Measurements from ENCODE around the gene TMEM263.

The TMEM263 gene

GRCh38 chr12:106971065-106971464 lies 15.4 kb downstream of the TMEM263 start:
- no peak overlapping the region for H3K4me3 ChIP-seq (ENCODE audit: control insufficient read depth in 1 of 7, extremely low read depth in 1 of 7, insufficient read depth in 4 of 7, low read depth in 2 of 7, low read length in 6 of 7)
- H3K36me3 ChIP-seq (ENCODE audit: control insufficient read depth in 4 of 4, insufficient read depth in 4 of 4, low read length in 3 of 4): peaks cover 9 to 54% (median 16%) of the 10 kb centered on the region in 4 experiments
- no peak overlapping the region for H3K27ac ChIP-seq (ENCODE audit: insufficient read depth in 1 of 2, low read depth in 1 of 2, low read length in 2 of 2, poor library complexity in 1 of 2, severe bottlenecking in 2 of 2)
- 75% methylated on average over 1 of the region's 2 CpGs for WGBS (ENCODE audit: insufficient coverage)
- peaks cover 0 to 2% (median 0%) of the 10 kb centered on the region in 4 experiments for H3K4me1 ChIP-seq (ENCODE audit: control extremely low read depth in 1 of 4, control insufficient read depth in 4 of 4, insufficient read depth in 4 of 4, low read length in 3 of 4)
- DNase-seq: no peak
- H3K27me3 ChIP-seq (replicated peaks in 2 of 5; ENCODE audit: control insufficient read depth in 4 of 5, insufficient read depth in 5 of 5, low read length in 4 of 5): no peaks in the 10 kb centered on the region
- H3K9me3 ChIP-seq (ENCODE audit: control extremely low read depth in 1 of 5, control insufficient read depth in 4 of 5, insufficient read depth in 2 of 5, low read depth in 1 of 5, low read length in 4 of 5): peaks cover 0 to 1% (median 0%) of the 10 kb centered on the region in 5 experiments
- POLR2A ChIA-PET: no interaction called here
- CTCF ChIA-PET: interaction anchor here (1.0 kb wide), 1 partner anchor 9 kb away, joined by 3 read pairs; no protein-coding TSS in a partner anchor

- ChIA-PET POLR2A (no interaction called here), CTCF (interaction anchor here (2.2 kb wide), 1 partner anchor 13 kb away, joined by 5 read pairs; the partner anchor contains the start of gene MTERF2)
- peaks cover 0 to 2% (median 0%) of the 10 kb centered on the region in 4 experiments for H3K4me1 ChIP-seq (ENCODE audit: control extremely low read depth in 1 of 4, control insufficient read depth in 4 of 4, insufficient read depth in 4 of 4, low read length in 3 of 4)
Measured at GRCh38 chr12:106973545-106973944, 17.8 kb downstream of the TMEM263 start.

GRCh38 chr12:106974511-106974910 lies 18.8 kb downstream of the TMEM263 start:
- Histone ChIP-seq H3K27ac (ENCODE audit: insufficient read depth in 1 of 2, low read depth in 1 of 2, low read length in 2 of 2, poor library complexity in 1 of 2, severe bottlenecking in 2 of 2) (no peak overlapping the region), H3K4me1 (ENCODE audit: control extremely low read depth in 1 of 4, control insufficient read depth in 4 of 4, insufficient read depth in 4 of 4, low read length in 3 of 4) (peaks cover 0 to 2% (median 0%) of the 10 kb centered on the region in 4 experiments), H3K36me3 (ENCODE audit: control insufficient read depth in 4 of 4, insufficient read depth in 4 of 4, low read length in 3 of 4) (peaks cover 4 to 36% (median 14%) of the 10 kb centered on the region in 4 experiments), H3K27me3 (replicated peaks in 2 of 5; ENCODE audit: control insufficient read depth in 4 of 5, insufficient read depth in 5 of 5, low read length in 4 of 5) (no peaks in the 10 kb centered on the region), H3K4me3 (ENCODE audit: control insufficient read depth in 1 of 7, extremely low read depth in 1 of 7, insufficient read depth in 4 of 7, low read depth in 2 of 7, low read length in 6 of 7) (no peak overlapping the region), H3K9me3 (ENCODE audit: control extremely low read depth in 1 of 5, control insufficient read depth in 4 of 5, insufficient read depth in 2 of 5, low read depth in 1 of 5, low read length in 4 of 5) (no peaks in the 10 kb centered on the region)
- 58% methylated on average over 2 of the region's 3 CpGs for WGBS (ENCODE audit: insufficient coverage)
- CTCF ChIA-PET: no interaction called here
- POLR2A ChIA-PET: no interaction called here
- no peak for DNase-seq

More at GRCh38 chr12:106973545-106973944, 17.8 kb downstream of the TMEM263 start:
- no peak for DNase-seq
- Histone ChIP-seq H3K27me3 (replicated peaks in 2 of 5; ENCODE audit: control insufficient read depth in 4 of 5, insufficient read depth in 5 of 5, low read length in 4 of 5) (no peaks in the 10 kb centered on the region), H3K9me3 (ENCODE audit: control extremely low read depth in 1 of 5, control insufficient read depth in 4 of 5, insufficient read depth in 2 of 5, low read depth in 1 of 5, low read length in 4 of 5) (no peaks in the 10 kb centered on the region), H3K27ac (ENCODE audit: insufficient read depth in 1 of 2, low read depth in 1 of 2, low read length in 2 of 2, poor library complexity in 1 of 2, severe bottlenecking in 2 of 2) (no peak overlapping the region), H3K4me3 (ENCODE audit: control insufficient read depth in 1 of 7, extremely low read depth in 1 of 7, insufficient read depth in 4 of 7, low read depth in 2 of 7, low read length in 6 of 7) (no peak overlapping the region), H3K36me3 (ENCODE audit: control insufficient read depth in 4 of 4, insufficient read depth in 4 of 4, low read length in 3 of 4) (peaks cover 4 to 37% (median 14%) of the 10 kb centered on the region in 4 experiments)

GRCh38 chr12:106975098-106975497 lies 19.4 kb downstream of the TMEM263 start:
- DNase-seq: no peak
- Histone ChIP-seq H3K4me3 (ENCODE audit: control insufficient read depth in 1 of 7, extremely low read depth in 1 of 7, insufficient read depth in 4 of 7, low read depth in 2 of 7, low read length in 6 of 7) (no peak overlapping the region), H3K9me3 (ENCODE audit: control extremely low read depth in 1 of 5, control insufficient read depth in 4 of 5, insufficient read depth in 2 of 5, low read depth in 1 of 5, low read length in 4 of 5) (no peaks in the 10 kb centered on the region), H3K27ac (ENCODE audit: insufficient read depth in 1 of 2, low read depth in 1 of 2, low read length in 2 of 2, poor library complexity in 1 of 2, severe bottlenecking in 2 of 2) (no peak overlapping the region), H3K27me3 (replicated peaks in 2 of 5; ENCODE audit: control insufficient read depth in 4 of 5, insufficient read depth in 5 of 5, low read length in 4 of 5) (no peaks in the 10 kb centered on the region), H3K36me3 (ENCODE audit: control insufficient read depth in 4 of 4, insufficient read depth in 4 of 4, low read length in 3 of 4) (peaks cover 4 to 36% (median 14%) of the 10 kb centered on the region in 4 experiments), H3K4me1 (ENCODE audit: control extremely low read depth in 1 of 4, control insufficient read depth in 4 of 4, insufficient read depth in 4 of 4, low read length in 3 of 4) (peaks cover 0 to 2% (median 0%) of the 10 kb centered on the region in 4 experiments)
- 100% methylated on average over 7 of the region's 8 CpGs for WGBS (ENCODE audit: insufficient coverage)
- ChIA-PET CTCF (no interaction called here), POLR2A (no interaction called here)

- Histone ChIP-seq H3K36me3 (ENCODE audit: control insufficient read depth in 4 of 4, insufficient read depth in 4 of 4, low read length in 3 of 4) (peaks cover 3 to 28% (median 10%) of the 10 kb centered on the region in 4 experiments), H3K27me3 (replicated peaks in 2 of 5; ENCODE audit: control insufficient read depth in 4 of 5, insufficient read depth in 5 of 5, low read length in 4 of 5) (no peaks in the 10 kb centered on the region), H3K9me3 (ENCODE audit: control extremely low read depth in 1 of 5, control insufficient read depth in 4 of 5, insufficient read depth in 2 of 5, low read depth in 1 of 5, low read length in 4 of 5) (no peaks in the 10 kb centered on the region), H3K27ac (ENCODE audit: insufficient read depth in 1 of 2, low read depth in 1 of 2, low read length in 2 of 2, poor library complexity in 1 of 2, severe bottlenecking in 2 of 2) (no peak overlapping the region), H3K4me3 (ENCODE audit: control insufficient read depth in 1 of 7, extremely low read depth in 1 of 7, insufficient read depth in 4 of 7, low read depth in 2 of 7, low read length in 6 of 7) (no peak overlapping the region), H3K4me1 (ENCODE audit: control extremely low read depth in 1 of 4, control insufficient read depth in 4 of 4, insufficient read depth in 4 of 4, low read length in 3 of 4) (peaks cover 0 to 3% (median 1%) of the 10 kb centered on the region in 4 experiments)
- ChIA-PET POLR2A (no interaction called here), CTCF (interaction anchor here (1.1 kb wide), 1 partner anchor 25 kb away, joined by 3 read pairs; no protein-coding TSS in a partner anchor)
- WGBS (ENCODE audit: insufficient coverage): 79% methylated on average over 2 of the region's 3 CpGs
- no peak for DNase-seq
Measured at GRCh38 chr12:106975993-106976658, 20.4 kb downstream of the TMEM263 start.

GRCh38 chr12:106976668-106977067 lies 21.0 kb downstream of the TMEM263 start:
- Histone ChIP-seq H3K9me3 (ENCODE audit: control extremely low read depth in 1 of 5, control insufficient read depth in 4 of 5, insufficient read depth in 2 of 5, low read depth in 1 of 5, low read length in 4 of 5) (no peaks in the 10 kb centered on the region), H3K27me3 (replicated peaks in 2 of 5; ENCODE audit: control insufficient read depth in 4 of 5, insufficient read depth in 5 of 5, low read length in 4 of 5) (no peaks in the 10 kb centered on the region), H3K36me3 (ENCODE audit: control insufficient read depth in 4 of 4, insufficient read depth in 4 of 4, low read length in 3 of 4) (peaks cover 0 to 23% (median 9%) of the 10 kb centered on the region in 4 experiments), H3K27ac (ENCODE audit: insufficient read depth in 1 of 2, low read depth in 1 of 2, low read length in 2 of 2, poor library complexity in 1 of 2, severe bottlenecking in 2 of 2) (no peak overlapping the region), H3K4me1 (ENCODE audit: control extremely low read depth in 1 of 4, control insufficient read depth in 4 of 4, insufficient read depth in 4 of 4, low read length in 3 of 4) (peaks cover 0 to 3% (median 1%) of the 10 kb centered on the region in 4 experiments), H3K4me3 (ENCODE audit: control insufficient read depth in 1 of 7, extremely low read depth in 1 of 7, insufficient read depth in 4 of 7, low read depth in 2 of 7, low read length in 6 of 7) (no peak overlapping the region)
- CTCF ChIA-PET: interaction anchor here (0.6 to 1.2 kb wide), 3 partner anchors 24 to 190 kb away, joined by 3 read pairs; no protein-coding TSS in a partner anchor
- no peak for DNase-seq
- POLR2A ChIA-PET: no interaction called here
- 100% methylated on average over 1 of the region's 1 CpG for WGBS (ENCODE audit: insufficient coverage)

- ChIA-PET POLR2A (no interaction called here), CTCF (interaction anchor here (1.2 to 1.5 kb wide), 2 partner anchors 9 to 33 kb away, joined by 3 to 4 read pairs; partner anchors contain the start of gene MTERF2)
Measured at GRCh38 chr12:106978035-106978800, 22.5 kb downstream of the TMEM263 start.

More at GRCh38 chr12:106978035-106978800, 22.5 kb downstream of the TMEM263 start:
- Histone ChIP-seq H3K36me3 (ENCODE audit: control insufficient read depth in 4 of 4, insufficient read depth in 4 of 4, low read length in 3 of 4) (peaks cover 0 to 13% (median 7%) of the 10 kb centered on the region in 4 experiments), H3K9me3 (ENCODE audit: control extremely low read depth in 1 of 5, control insufficient read depth in 4 of 5, insufficient read depth in 2 of 5, low read depth in 1 of 5, low read length in 4 of 5) (no peaks in the 10 kb centered on the region), H3K27me3 (replicated peaks in 2 of 5; ENCODE audit: control insufficient read depth in 4 of 5, insufficient read depth in 5 of 5, low read length in 4 of 5) (no peaks in the 10 kb centered on the region), H3K4me3 (ENCODE audit: control insufficient read depth in 1 of 7, extremely low read depth in 1 of 7, insufficient read depth in 4 of 7, low read depth in 2 of 7, low read length in 6 of 7) (no peak overlapping the region), H3K27ac (ENCODE audit: insufficient read depth in 1 of 2, low read depth in 1 of 2, low read length in 2 of 2, poor library complexity in 1 of 2, severe bottlenecking in 2 of 2) (no peak overlapping the region), H3K4me1 (ENCODE audit: control extremely low read depth in 1 of 4, control insufficient read depth in 4 of 4, insufficient read depth in 4 of 4, low read length in 3 of 4) (peaks cover 0 to 3% (median 1%) of the 10 kb centered on the region in 4 experiments)
- peak in 1 of 3 donors; percentile 13 for DNase-seq
- 85% methylated on average over 6 of the region's 9 CpGs for WGBS (ENCODE audit: insufficient coverage)
